GM12874 (cell line): Measurements from ENCODE around the gene MGRN1.

ENCODE experiments used
- CTCF ChIP-seq: IDR thresholded peaks from 2 replicates; pipeline ENCODE4 v1.5.1; 2011; ENCODE audit warnings: low read depth, mild to moderate bottlenecking, control low read depth, low read length, moderate library complexity; ENCODE audit not compliant: insufficient read depth

The MGRN1 gene

GRCh38 chr16:4599037-4599436 lies 25.6 kb upstream of the MGRN1 start:
- no peak for TF ChIP-seq CTCF

GRCh38 chr16:4599545-4599944 lies 25.1 kb upstream of the MGRN1 start:
- no peak for TF ChIP-seq CTCF

GRCh38 chr16:4601036-4601863 lies 23.4 kb upstream of the MGRN1 start:
- no peak for TF ChIP-seq CTCF

GRCh38 chr16:4601864-4602186 lies 22.8 kb upstream of the MGRN1 start:
- TF ChIP-seq CTCF = no peak

- TF ChIP-seq CTCF = no peak
Observed at GRCh38 chr16:4602331-4602730, 22.3 kb upstream of the MGRN1 start.

- TF ChIP-seq CTCF = no peak
Observed at GRCh38 chr16:4603624-4604170, 20.9 kb upstream of the MGRN1 start.

GRCh38 chr16:4604401-4604800 lies 20.2 kb upstream of the MGRN1 start:
- TF ChIP-seq CTCF = no peak
